SIG-M5 treated with dmso at 0.1 percent for 504 hours (cell line): ENCODE data around the gene KLF17.
"Not testable (repeated sequence)": the region's sequence is repeated elsewhere in the genome, so short reads cannot be mapped to it uniquely, and the experiment has no call there.

Experiments used
- DNase-seq: peaks from one replicate; lab custom pipeline; 2025; ENCODE audit not compliant: unreplicated experiment; lab: John Stamatoyannopoulos, UW

Gene KLF17

DNA sequence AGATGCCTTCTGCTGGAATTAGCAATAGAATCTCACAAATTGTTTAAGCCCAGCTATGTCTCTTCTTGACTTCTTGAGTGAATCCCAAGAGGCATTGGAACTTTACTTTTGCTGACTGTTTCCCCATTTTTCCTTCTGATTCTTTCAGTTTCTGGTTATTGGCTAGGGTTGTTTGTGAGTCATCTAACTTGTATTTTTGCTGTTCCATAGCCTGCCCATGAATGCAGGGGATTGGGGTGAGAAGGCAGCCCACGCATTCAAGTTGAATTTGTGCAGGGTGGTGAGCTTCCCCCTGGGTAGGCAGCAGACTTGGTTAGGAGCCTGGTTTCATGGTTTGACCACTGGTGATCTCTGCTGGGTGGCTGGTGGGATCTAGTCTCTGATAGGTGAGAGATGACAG, 10.4 kb upstream of the KLF17 start:
- DNase-seq = no peak

DNA sequence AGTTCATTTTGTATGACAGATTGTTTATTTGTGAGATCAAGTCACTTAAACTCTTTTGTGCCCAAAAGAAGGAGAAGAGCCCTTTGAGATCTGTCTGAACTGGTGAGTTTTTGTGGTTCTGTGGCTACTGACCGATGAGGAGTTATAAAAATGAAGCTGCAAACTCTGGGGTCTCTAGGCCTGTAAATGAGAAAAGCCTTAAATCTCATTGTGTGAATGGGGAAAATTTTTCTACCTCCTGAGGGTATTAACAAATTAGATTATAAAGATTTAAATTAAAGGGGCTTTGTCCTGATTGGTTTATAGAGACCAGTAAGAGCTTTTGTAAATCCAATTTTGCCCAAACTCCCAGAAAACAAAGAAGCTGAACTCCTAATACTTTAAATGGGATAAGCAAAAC, 9.7 kb upstream of the KLF17 start:
- no peak for DNase-seq

DNA sequence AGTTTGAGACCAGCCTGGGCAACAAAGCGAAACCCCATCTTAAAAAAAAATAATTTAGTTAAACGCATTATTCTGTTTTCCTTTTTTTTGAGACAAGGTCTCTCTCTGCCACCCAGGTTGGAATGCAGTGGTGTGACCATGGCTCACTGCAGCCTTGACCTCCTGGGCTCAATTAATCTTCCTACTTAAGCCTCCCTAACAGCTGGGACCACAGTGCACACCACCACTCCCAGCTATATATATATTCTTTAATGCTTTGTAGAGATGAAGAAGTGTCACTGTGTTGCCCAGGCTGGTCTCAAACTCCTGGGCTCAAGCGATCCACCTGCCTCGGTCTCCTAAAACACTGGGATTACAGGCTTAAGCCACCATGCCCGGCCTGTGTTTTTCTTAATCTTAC, 7.7 kb upstream of the KLF17 start:
- no peak for DNase-seq

DNA sequence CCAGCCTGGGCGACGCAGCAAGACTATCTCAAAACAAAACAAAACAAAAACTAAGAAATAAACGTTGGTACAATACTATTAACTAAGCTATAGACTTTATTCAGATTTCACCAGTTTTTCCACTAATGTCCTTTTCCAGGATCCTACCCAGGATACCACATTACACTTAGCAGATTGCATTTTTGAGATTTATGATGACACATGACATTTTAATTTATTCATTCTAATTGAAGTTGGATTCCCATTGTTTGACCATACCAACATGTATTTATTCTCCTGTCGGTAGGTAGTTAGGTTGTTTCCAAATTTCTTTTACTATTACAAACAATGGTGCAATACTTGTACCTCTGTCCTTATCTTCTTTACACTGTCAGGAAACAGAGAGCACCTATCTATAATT, 6.8 kb upstream of the KLF17 start:
- DNase-seq = no peak

DNA sequence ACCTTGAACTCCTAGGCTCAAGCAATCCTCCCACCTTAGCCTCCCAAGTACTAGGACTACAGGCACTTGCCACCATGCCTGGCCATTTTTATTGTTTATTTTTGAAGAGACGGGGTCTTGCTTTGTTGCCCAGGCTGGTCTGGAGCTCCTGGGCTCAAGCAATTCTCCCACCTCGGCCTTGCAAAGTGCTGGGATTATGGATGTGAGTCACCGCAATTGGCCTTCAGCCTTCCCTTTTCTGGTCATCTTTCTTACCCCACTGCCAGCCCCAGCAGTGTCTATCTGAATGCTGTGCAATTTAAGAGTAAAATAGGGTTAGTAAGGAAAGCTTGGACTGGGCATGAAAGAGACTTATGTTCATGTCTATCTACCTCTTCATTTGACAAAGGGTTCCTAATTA, 6.1 kb upstream of the KLF17 start:
- DNase-seq = no peak

DNA sequence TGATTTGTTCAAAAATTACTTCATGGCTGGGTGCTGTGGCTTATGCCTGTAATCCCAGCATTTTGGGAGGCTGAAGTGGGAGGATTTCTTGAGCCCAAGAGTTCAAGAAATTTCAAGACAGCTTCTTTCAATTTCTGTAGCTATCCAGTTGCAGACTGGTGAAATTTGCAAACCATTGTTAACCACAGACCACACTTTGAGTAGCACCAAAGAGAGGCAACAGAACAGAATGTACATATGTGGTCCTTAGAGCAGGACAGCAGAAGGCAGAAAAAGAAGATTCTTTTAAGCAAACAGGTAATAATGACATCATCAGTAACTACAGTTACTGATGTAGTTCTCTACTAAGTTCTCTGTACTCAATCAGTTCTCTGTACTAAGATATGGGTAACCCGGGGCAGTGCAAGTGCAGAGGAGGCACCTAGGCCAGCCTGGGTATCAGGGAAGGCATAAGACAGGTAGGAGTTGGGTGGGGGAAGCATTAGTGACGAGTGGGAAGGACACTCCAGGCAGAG, 5.5 kb upstream of the KLF17 start:
- DNase-seq = no peak

DNA sequence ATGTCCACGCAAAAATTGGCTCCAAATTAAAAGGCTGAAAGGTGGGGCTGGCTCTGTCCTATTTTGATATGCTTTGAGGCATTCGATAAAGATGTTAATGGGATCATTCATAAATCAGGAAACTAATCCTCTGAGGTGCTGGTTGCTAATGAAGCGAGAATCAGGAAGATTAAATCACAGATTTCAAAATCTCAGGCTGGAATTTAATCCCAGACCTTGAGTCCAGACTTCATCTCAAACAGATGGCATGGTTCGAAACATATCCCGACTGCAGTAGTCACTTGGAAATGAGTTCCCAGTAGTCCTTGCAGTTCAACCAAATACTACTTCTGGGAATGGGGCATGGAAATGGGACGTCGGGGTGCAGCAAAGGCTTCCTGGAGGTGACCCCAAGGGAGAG, 4.5 kb upstream of the KLF17 start:
- DNase-seq = no peak

DNA sequence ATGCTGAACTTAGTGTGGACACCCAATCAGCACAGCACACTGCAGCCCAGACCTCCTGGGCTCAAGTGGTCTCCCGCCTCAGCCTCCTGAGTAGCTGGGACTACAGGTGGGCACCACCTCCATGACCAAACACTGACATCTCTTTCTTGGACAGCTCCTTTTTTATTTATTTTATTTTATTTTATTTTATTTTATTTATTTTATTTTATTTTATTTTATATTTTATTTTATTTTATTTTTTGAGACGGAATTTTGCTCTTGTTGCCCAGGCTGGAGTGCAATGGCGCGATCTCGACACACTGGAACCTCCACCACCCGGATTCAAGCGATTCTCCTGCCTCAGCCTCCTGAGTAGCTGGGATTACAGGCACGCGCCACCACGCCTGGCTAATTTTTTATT, 1.3 kb upstream of the KLF17 start:
- DNase-seq = not testable (repeated sequence)

DNA sequence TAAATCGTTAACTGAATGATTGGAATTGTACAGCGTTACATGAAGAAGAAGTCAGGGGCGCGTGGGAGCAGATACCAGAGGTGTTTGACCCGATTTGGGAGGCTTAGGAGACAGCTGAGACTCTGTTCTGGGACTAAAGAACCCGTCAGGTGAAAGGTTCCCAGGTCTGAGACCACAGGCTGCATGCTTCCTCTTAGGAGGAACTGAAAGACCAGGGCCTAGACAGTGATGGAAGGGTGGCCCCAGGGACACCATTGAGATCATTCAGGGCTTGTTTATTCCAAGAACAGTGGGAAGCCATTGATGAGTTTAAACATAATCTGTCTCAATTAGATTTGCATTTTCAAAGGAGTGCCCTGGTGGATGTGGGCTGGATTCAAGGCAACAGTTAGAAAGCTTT, 904 bp downstream of the KLF17 start:
- DNase-seq = no peak

DNA sequence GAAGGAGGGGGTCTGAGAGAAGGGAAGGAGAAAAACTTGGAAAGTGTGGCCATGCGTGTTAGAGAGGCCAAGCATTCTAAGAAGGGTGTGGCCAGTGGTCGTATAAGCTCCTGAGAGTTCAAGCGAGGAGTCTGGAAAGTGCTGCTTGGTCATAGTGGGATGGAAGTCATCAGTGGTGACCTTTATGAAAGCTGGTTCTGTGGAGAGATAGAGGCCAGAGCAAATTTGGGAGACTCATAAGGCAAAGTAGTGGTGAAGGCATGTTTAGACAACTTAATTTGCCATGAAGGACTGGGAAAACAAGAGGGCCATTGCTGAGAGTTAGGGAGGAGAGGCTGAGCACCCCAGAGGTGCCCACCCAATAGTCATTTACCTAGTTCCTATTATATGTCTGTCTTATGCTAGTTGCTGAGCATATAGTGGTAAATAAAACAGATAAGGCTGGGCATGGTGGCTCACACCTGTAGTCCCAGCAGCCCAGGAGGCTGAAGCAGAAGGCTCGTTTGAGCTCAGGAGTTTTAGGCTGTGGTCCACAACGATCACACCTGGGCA, 1.9 kb downstream of the KLF17 start:
- no peak for DNase-seq

DNA sequence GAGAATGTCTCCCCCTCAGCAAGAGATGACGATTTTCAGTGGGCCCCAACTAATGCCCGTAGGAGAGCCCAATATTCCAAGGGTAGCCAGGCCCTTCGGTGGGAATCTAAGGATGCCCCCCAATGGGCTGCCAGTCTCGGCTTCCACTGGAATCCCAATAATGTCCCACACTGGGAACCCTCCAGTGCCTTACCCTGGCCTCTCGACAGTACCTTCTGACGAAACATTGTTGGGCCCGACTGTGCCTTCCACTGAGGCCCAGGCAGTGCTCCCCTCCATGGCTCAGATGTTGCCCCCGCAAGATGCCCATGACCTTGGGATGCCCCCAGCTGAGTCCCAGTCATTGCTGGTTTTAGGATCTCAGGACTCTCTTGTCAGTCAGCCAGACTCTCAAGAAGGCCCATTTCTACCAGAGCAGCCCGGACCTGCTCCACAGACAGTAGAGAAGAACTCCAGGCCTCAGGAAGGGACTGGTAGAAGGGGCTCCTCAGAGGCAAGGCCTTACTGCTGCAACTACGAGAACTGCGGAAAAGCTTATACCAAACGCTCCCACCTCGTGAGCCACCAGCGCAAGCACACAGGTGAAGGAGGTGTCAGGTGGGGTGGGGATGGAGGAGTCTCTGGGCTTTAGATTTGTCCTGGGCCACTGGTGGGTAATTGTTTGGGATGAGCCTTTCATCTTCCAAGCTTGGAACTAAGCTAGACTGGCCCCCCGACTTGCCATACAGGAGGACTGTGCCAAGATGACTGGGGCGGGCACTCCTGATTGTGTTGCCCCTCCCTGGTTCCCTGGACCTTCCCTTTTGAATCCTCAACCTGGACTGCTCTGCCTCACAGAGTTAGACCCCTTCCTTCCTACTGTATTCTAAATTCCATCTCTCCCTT, 11.2 kb downstream of the KLF17 start:
- DNase-seq = no peak

DNA sequence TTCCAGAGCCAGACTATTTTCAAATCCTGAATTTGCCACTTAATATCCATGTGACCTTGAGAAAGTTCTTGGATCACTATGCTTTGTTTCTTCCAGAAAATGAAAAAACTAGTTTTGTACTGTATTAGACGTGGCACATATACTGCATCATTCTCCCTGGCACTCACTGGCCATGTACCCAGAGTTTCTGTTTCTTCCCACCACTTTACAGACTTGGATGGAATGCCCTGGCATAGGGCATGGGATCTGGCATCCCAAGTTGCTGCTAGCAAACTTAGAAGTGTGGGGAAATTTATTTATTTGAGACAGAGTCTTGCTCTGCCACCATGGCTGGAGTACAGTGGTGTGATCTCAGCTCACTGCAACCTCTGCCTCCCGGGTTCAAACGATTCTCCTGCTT, 12.8 kb downstream of the KLF17 start:
- DNase-seq = no peak

DNA sequence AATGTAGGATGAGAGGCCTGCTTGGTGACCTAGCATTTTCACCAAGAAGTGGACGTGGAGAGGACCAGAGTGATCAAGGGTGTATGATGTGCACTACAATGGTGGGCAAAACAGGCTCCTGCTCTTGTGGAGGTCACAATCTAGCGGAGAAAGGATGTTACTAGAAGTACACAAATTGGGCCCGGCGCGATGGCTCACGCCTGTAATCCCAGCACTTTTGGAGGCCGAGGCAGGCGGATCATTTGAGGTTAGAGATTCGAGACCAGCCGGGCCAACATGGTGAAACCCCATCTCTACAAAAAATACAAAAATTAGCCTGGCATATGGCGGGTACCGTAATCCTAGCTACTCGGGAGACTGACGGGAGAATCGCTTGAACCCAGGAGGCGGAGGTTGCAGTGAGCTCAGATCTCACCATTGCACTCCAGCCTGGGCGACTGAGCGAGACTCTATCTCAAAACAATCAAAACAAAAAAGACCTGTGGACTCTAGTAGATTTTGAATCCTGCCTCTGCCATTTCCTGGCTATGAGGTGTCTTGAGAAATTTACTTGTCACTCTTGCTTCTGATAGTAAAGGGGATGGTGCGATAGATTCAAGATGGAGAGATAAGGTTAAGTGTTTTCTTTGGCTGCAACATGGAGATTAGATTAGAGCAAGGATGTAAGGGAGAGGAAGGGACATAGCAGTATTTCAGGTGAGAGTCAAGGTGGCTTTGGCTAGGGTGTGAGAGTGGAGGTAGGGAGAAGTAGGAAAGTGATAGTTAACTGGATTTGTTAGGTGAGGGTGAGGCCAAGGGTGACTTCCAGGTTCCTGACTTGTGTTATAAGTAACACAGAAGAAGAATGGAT, 15.7 kb downstream of the KLF17 start:
- DNase-seq = no peak

DNA sequence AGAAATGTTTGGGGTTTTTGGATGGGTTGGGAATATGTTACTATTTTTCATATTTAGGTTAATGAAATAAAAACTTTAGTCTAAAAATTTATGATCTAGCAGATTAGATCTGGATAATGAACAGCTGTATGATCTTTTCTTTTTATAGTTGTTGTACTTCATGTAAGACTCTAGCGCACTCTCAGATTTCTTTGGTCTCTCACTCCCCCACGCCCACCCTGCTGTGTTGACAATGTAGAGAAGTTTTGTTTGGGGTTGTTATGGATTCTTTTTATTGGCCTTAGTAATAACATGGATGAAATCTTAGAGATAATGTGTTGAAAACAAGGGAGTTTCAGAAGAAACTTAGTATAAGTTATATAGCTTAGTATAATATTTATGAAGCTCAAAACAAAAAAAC, 17.3 kb downstream of the KLF17 start:
- no peak for DNase-seq

DNA sequence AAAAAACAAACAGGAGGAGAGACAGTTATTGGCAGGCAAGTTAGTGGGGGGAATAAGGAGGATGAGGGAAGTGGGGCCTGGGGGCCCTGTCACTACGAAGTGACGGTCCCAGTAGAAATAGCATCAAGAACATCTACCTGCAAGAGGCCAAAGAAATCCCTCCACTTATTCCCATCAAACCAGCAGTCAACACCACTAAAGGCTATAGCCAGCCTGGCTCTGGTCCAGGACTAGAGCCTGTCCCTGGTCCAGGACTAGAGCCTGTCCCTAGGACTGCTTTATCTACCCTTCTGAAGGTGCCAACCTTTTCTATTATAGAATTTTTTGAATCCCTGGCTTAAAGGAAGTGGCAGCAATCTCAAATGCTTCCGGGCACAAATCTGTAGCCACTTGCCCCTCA, 19.6 kb downstream of the KLF17 start:
- DNase-seq = no peak

DNA sequence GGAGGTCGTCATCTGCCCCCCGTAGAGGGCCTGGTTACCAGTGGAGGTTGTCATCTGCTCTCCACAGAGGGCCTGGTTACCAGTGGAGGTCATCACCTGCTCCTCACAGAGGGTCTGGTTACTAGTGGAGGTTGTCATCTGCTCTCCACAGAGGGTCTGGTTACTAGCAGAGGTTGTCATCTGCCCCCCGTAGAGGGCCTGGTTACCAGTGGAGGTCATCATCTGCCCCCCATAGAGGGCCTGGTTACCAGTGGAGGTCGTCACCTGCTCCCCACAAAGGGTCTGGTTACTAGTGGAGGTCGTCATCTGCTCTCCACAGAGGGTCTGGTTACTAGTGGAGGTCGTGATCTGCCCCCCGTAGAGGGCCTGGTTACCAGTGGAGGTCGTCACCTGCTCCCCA, 20.9 kb downstream of the KLF17 start:
- not testable (repeated sequence) for DNase-seq

DNA sequence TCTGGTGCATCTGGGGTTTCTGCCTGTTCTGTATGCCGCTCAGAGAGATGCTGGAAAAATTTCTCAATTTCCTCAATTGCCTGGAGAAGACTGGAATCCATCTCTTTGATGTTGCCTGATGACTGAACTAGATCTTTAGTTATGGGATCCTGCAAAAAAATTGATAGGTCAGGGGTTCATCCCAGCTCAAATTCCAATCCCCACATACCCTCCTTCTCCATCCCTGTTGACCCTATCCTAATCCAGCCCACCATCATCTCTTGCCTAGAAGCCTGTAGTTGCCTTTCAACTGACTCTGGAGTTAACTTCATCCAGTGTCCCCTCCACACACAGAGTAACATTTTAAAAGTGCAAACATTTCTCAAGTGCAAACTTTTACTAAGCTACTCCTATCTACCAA, 22.9 kb downstream of the KLF17 start, which contains the start of gene KLF18:
Gene KLF18, minus strand, starts transcription at position 101 of the 400 bp plus-strand sequence. Its CDS starts 0 bp downstream, at position 101.
- DNase-seq = no peak

DNA sequence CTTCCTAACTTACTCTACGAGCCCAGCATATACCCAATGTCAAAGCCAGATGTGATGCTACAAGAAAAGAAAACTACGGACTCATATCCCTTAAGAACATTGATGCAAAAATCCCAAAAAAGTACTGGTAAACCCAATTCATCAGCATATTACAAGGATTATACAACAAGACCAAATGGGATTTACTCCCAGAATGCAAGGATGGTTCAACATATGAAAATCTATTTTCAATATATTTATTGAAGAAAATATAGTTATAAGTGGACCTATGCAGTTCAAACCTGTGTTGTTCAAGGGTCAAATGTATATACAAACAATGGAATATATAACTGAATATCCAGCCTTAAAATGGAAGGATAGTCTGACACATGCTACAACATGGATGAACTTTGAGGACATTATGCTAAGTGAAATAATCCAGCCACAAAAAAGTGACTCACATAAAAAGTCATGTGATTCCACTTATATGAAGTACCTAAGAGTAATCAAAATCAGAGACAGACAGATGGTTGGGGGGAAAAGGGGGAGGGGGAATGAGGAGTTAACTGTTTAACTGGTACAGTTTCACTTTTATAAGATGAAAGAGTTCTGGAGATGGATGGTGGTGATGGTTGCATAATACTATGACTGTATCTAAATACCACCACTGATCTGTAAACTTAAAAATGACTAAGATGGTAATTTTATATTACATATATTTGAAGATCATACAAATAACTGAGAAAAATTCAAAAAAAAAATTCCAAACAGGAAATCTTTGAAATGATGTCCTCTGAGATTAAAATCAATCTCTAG, 26.5 kb downstream of the KLF17 start:
- DNase-seq = no peak

DNA sequence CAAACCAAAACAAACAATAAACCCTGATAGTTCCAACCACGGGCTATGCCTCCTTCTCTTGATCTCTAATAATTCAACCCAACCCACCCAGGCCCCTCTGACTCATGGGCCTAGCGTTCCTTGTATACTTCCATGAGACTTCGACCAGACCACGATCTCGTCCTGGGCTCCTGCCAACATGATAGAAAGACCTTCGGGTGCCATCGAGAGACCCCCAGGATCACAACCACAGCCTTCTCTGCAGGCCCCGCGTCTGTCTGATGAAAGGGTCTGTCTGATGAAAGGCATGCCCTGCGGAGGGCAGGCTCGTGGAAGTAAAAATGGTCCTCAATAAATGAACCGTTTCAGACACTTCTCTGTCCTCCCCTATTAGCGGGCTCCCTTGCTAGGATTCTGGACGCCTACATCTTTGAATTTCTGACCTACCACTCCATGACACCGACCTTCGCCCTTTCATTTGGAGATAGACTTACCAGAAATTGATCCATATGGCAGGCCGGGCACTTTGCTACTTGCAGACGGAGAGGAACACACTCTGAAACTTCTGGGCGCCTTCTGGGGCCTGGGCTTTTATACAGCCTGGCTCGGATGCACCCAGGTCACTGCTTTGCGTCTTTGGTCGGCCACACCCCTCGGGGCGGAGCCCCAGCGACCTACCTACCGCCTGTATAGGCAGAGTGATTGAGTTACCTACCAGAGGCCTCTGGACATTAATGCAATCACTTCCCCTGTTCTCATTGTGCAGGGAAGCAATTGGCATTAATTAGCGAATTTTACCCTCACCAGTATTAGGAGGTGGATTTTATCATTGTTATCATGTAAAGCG, 28.1 kb downstream of the KLF17 start:
- no peak for DNase-seq

DNA sequence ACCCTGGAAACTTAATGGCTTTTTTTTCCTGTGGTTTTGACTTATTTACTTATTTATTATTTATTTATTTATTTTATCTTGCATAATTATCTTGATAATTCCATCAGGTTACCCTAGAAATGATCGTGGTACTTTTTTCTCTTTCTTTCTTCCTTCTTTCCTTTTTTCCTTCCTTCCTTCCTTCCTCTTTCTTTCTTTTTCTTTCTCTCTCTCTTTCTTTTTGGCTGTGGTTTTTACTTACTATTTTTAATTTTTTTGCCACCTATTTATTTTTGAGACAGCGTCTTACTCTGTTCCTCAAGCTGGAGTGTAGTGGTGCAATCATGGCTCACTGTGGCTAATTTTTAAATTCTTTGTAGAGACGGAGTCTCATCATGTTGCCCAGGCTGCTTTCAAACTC, 29.0 kb downstream of the KLF17 start:
- no peak for DNase-seq
